SU-DHL-6 (cell line): ENCODE data around the gene ARL15.

Experiments
- H2AFZ ChIP-seq: fragments of 200-600 bp; sonication (generic); 2 replicates; pipeline ENCODE4 v1.6.1; 2014; ENCODE audit warnings: low read depth, mild to moderate bottlenecking, moderate library complexity, mixed read lengths, antibody characterized with exemption, low read length; ENCODE audit not compliant: severe bottlenecking
- H3F3A ChIP-seq: fragments of 200-600 bp; shearing (Covaris generic); 2 replicates; pipeline ENCODE4 v1.6.0; 2016; ENCODE audit warnings: antibody characterized with exemption, mild to moderate bottlenecking; ENCODE audit not compliant: insufficient read depth
- H3K27ac ChIP-seq: fragments of 200-600 bp; sonication (generic); 2 replicates; pipeline ENCODE4 v1.5.1; 2016; ENCODE audit warnings: low read depth, mild to moderate bottlenecking, low read length, moderate library complexity, mixed read lengths
- H3K27me3 ChIP-seq: fragments of 200-600 bp; sonication (generic), shearing (Covaris generic); 2 replicates; pipeline ENCODE4 v1.6.0; 2014; ENCODE audit warnings: mild to moderate bottlenecking, low read length
- H3K36me3 ChIP-seq: fragments of 200-600 bp; sonication (generic); 2 replicates; pipeline ENCODE4 v1.6.1; 2014; ENCODE audit warnings: mild to moderate bottlenecking, low read length, mixed read lengths
- H3K4me2 ChIP-seq: fragments of 300-600, 200-600 bp; shearing (Covaris generic), sonication (generic); 2 replicates; pipeline ENCODE4 v1.6.0; 2014; ENCODE audit warnings: low read length, low read depth, mild to moderate bottlenecking; ENCODE audit not compliant: poor library complexity, severe bottlenecking
- H3K4me3 ChIP-seq: fragments of 200-600 bp; sonication (generic); 2 replicates; pipeline ENCODE4 v1.5.1; 2014; ENCODE audit warnings: antibody characterized with exemption, low read length, mild to moderate bottlenecking, mixed read lengths; ENCODE audit not compliant: insufficient read depth, poor library complexity, severe bottlenecking
- H3K79me2 ChIP-seq: fragments of 200-600 bp; sonication (generic); 2 replicates; pipeline ENCODE4 v1.6.1; 2014; ENCODE audit warnings: mild to moderate bottlenecking, low read length, moderate library complexity; ENCODE audit not compliant: insufficient read depth
- H3K9ac ChIP-seq: fragments of 200-600 bp; sonication (generic); 2 replicates; pipeline ENCODE4 v1.7.0; 2014; ENCODE audit warnings: mild to moderate bottlenecking, low read length
- H3K9me2 ChIP-seq: fragments of 200-600 bp; sonication (generic); replicated peaks from 2 replicates; pipeline ENCODE4 v1.6.1; 2014; ENCODE audit warnings: low read length; ENCODE audit not compliant: insufficient read depth
- H3K9me3 ChIP-seq: fragments of 200-600 bp; sonication (generic); 2 replicates; pipeline ENCODE4 v1.6.1; 2014; ENCODE audit warnings: low read length, mixed read lengths; ENCODE audit not compliant: insufficient read depth
- H4K20me1 ChIP-seq: fragments of 200-600 bp; sonication (generic); 2 replicates; pipeline ENCODE4 v1.6.1; 2014; ENCODE audit warnings: low read depth, mild to moderate bottlenecking, antibody characterized with exemption, low read length, moderate library complexity, mixed read lengths
- EZH2phosphoT487 ChIP-seq: fragments of 200-600 bp; sonication (generic), shearing (Covaris generic); conservative IDR thresholded peaks from 2 replicates; pipeline ENCODE4 v1.6.1; 2018; ENCODE audit warnings: mild to moderate bottlenecking, antibody characterized with exemption, low read length, moderate library complexity, mixed read lengths
- TF ChIP-seq, protein P1 (sequence below): fragments of 200-600 bp; sonication (generic); IDR thresholded peaks from one replicate; pipeline ENCODE4 v1.5.1; 2017; ENCODE audit warnings: antibody characterized with exemption, mild to moderate bottlenecking, low read length, moderate library complexity; ENCODE audit not compliant: insufficient read depth, poor library complexity, severe bottlenecking

ARL15 gene

GRCh38 chr5:53996008-53996407, 314.4 kb downstream of the ARL15 start:
- H3K4me3 ChIP-seq, result no peak overlapping the region
- no peaks in the 10 kb centered on the region for H3K36me3 ChIP-seq
- H3K27ac ChIP-seq, result no peak overlapping the region
- H3K9me3 ChIP-seq, result no peaks in the 10 kb centered on the region
- H3K27me3 ChIP-seq, result no peaks in the 10 kb centered on the region
- no peaks in the 10 kb centered on the region for H3F3A ChIP-seq
- no peak overlapping the region for H3K9ac ChIP-seq
- no peak for TF ChIP-seq EZH2phosphoT487
- TF ChIP-seq, protein P1, sequence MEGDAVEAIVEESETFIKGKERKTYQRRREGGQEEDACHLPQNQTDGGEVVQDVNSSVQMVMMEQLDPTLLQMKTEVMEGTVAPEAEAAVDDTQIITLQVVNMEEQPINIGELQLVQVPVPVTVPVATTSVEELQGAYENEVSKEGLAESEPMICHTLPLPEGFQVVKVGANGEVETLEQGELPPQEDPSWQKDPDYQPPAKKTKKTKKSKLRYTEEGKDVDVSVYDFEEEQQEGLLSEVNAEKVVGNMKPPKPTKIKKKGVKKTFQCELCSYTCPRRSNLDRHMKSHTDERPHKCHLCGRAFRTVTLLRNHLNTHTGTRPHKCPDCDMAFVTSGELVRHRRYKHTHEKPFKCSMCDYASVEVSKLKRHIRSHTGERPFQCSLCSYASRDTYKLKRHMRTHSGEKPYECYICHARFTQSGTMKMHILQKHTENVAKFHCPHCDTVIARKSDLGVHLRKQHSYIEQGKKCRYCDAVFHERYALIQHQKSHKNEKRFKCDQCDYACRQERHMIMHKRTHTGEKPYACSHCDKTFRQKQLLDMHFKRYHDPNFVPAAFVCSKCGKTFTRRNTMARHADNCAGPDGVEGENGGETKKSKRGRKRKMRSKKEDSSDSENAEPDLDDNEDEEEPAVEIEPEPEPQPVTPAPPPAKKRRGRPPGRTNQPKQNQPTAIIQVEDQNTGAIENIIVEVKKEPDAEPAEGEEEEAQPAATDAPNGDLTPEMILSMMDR, result no peak
- H2AFZ ChIP-seq, result no peak overlapping the region
- H4K20me1 ChIP-seq, result no peaks in the 10 kb centered on the region
- H3K9me2 ChIP-seq, result no peaks in the 10 kb centered on the region
- H3K79me2 ChIP-seq, result no peaks in the 10 kb centered on the region
- H3K4me2 ChIP-seq, result no peak overlapping the region

DNA sequence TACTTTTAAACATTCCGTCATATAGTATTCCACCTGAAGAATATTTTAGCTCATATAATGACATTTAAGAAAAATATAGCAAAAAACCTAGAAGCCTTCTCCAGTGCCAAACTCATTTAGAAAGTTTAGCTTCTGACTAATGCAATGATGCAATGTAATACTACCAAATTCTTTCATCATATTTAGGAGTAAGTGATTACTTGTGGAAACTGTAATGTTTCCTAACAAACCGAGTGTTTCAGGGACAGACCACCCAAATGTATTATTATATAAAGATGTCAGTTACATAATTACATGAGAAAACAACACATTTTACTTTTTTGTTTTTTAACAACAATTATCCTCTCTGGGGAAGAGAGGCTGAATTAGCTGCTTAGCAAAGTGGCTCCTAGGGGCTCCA, 316.2 kb downstream of the ARL15 start:
- Histone ChIP-seq H3K27me3 (no peaks in the 10 kb centered on the region), H3K9me3 (no peaks in the 10 kb centered on the region), H3K9ac (no peak overlapping the region), H3F3A (no peaks in the 10 kb centered on the region), H3K4me2 (no peak overlapping the region), H3K4me3 (no peak overlapping the region), H3K36me3 (no peaks in the 10 kb centered on the region), H3K9me2 (no peaks in the 10 kb centered on the region), H2AFZ (no peak overlapping the region), H4K20me1 (no peaks in the 10 kb centered on the region), H3K27ac (no peak overlapping the region), H3K79me2 (no peaks in the 10 kb centered on the region)
- TF ChIP-seq, protein P1, result no peak
- no peak for TF ChIP-seq EZH2phosphoT487

DNA sequence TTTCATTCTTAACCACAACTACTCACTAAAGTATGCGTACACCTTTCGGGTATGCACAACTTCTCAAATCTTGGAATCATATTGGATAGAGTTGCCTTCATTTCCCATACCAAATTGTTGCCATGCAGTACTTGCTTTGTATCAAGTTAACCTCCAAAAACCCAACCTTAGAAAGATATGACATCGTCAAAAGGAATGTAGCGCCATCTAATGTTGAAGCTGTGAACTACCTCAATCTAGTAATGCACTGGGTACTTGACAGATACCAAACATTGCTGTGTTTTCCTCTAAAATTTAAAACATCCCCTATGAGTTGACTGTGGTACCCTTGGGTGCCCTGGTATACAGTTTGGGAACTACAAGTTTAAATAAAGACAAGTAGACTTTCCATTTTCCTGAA, 318.4 kb downstream of the ARL15 start:
- H3K27ac ChIP-seq, result no peak overlapping the region
- no peaks in the 10 kb centered on the region for H3F3A ChIP-seq
- H3K9me2 ChIP-seq, result no peaks in the 10 kb centered on the region
- no peaks in the 10 kb centered on the region for H3K79me2 ChIP-seq
- H3K36me3 ChIP-seq, result no peaks in the 10 kb centered on the region
- no peak overlapping the region for H3K4me2 ChIP-seq
- no peaks in the 10 kb centered on the region for H3K27me3 ChIP-seq
- no peaks in the 10 kb centered on the region for H3K9me3 ChIP-seq
- H4K20me1 ChIP-seq, result no peaks in the 10 kb centered on the region
- TF ChIP-seq EZH2phosphoT487, result no peak
- TF ChIP-seq, protein P1, result peak; percentile 14
- H3K4me3 ChIP-seq, result no peak overlapping the region
- H2AFZ ChIP-seq, result no peak overlapping the region
- H3K9ac ChIP-seq, result no peak overlapping the region
